GM12874 (cell line): ENCODE results near the gene LMBR1.

Experiments
- TF ChIP-seq, protein P1 (sequence below): IDR thresholded peaks from 2 replicates; pipeline ENCODE4 v1.5.1; 2011; ENCODE audit warnings: low read depth, mild to moderate bottlenecking, control low read depth, low read length, moderate library complexity; ENCODE audit not compliant: insufficient read depth

The LMBR1 gene

GRCh38 chr7:156722043-156722826 is 170.7 kb downstream of the LMBR1 start:
- TF ChIP-seq, protein P1, sequence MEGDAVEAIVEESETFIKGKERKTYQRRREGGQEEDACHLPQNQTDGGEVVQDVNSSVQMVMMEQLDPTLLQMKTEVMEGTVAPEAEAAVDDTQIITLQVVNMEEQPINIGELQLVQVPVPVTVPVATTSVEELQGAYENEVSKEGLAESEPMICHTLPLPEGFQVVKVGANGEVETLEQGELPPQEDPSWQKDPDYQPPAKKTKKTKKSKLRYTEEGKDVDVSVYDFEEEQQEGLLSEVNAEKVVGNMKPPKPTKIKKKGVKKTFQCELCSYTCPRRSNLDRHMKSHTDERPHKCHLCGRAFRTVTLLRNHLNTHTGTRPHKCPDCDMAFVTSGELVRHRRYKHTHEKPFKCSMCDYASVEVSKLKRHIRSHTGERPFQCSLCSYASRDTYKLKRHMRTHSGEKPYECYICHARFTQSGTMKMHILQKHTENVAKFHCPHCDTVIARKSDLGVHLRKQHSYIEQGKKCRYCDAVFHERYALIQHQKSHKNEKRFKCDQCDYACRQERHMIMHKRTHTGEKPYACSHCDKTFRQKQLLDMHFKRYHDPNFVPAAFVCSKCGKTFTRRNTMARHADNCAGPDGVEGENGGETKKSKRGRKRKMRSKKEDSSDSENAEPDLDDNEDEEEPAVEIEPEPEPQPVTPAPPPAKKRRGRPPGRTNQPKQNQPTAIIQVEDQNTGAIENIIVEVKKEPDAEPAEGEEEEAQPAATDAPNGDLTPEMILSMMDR = no peak

DNA sequence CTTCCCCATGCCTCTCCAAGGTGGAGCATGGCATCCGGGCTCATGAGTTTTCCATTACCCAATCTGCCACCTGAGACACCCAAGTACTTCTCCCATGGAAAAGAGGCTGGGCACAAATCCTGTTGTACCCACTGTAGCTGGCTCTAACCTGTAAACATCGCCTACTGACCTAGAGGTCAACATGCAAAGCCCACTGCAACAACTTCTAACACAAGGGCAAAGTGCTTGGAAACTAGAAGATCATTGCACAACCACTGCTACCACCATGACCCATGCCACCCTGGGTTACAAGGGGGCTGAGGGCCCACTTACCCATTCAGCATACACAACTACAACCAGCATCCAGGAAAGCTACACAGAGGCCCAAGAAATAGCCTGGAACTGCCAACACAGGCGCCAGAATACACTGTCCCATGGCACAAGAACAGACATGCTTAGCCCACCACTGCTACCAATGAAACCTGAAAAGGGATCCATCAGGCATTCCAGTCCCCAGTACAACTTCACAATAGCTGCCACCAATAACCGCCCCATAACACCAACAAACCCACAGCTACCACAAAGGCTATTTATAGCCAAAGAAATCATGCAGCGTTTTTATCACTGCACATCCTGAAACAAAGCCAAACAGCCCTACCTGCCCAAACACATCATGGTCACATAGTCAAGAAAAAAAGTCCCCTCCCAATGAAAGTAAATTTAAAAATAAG is 189.1 kb downstream of the LMBR1 start:
- TF ChIP-seq, protein P1 = no peak

DNA sequence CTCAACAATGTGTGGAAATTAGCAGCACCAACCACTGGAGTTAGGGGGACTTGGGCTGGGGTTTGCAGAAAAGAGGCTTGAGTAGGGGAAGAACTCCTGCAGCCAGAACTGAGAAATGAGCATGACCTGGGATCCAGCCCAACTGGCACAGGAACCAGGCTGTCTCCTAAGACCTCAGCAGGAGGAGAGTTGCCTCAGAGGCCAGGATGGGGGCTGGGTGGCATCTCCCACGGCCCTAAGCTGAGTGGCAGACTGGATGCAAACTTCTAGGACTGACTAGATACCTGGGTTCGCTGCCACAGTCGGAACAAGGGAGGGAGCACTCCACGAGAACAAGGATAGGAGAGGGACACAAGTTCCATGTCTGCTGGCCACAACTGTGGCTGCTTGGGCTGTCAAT is 189.8 kb downstream of the LMBR1 start:
- TF ChIP-seq, protein P1 = no peak

- TF ChIP-seq, protein P1 = no peak
These were observed 190.6 kb downstream of the LMBR1 start for GRCh38 chr7:156702399-156702798.

DNA sequence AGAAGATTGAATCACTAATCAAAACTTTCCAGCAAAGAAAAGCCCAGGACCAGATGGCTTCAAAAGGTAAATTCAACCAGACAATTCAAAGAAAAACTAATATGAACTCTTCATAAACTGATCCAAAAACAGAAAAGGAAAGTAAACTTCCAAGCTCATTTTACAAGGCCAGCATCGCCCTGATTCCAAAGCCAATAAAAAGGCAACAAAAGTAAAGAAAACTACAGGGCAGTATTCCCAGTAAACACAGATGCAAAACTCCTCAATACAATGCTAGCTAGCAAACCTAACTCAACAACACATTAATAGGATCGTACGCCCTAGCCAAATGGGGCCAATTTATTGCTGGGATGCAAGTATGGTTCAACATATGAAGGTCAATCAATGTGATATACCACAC is 199.4 kb downstream of the LMBR1 start:
- TF ChIP-seq, protein P1 = no peak

- TF ChIP-seq, protein P1 = no peak
These were observed 200.1 kb downstream of the LMBR1 start for GRCh38 chr7:156692849-156693248.

- TF ChIP-seq, protein P1 = no peak
These were observed 201.2 kb downstream of the LMBR1 start for GRCh38 chr7:156691764-156692163.
